HCT116 (cell line): ENCODE measurements around the gene KNOP1. TPM values are rescaled to one million over a fixed set of nuclear protein-coding genes. Genes with fewer than 3 reads are reported as not detected.

Source experiments
- ATAC-seq: fragments of 200-7000 bp; cut with Tn5 transposase; 2 replicates; pipeline ENCODE4 v1.9.1; 2020; ENCODE audit warnings: mild to moderate bottlenecking, moderate library complexity
- BruUV-seq: library from RNA; stranded (reverse); fragments of 400-500 nt; replicated peaks from 2 replicates; lab custom pipeline; 2021; lab: Mats Ljungman, UMichigan
- CTCF ChIA-PET: fragments of 300-600 bp; sonication (Branson Sonifier 250); formaldehyde crosslinking; loops from one replicate; lab custom pipeline; 2021; ENCODE audit warnings: antibody characterized with exemption; lab: Charles Lee
- POLR2A ChIA-PET: fragments of 300-600, 350-600 bp; sonication (Branson Sonifier 250); formaldehyde crosslinking; loops from one replicate; lab custom pipeline; 2021; ENCODE audit warnings: antibody characterized with exemption; lab: Charles Lee
- RAD21 ChIA-PET, 2 experiments: fragments of 300-600 bp; sonication (Branson Sonifier 250); formaldehyde crosslinking; loops; one replicate each; lab custom pipeline; 2023; ENCODE audit warnings: low total read pairs in 2 of 2; ENCODE audit not compliant: uncharacterized antibody in 2 of 2, unreplicated experiment in 2 of 2, low non-redundant PET in 1 of 2; lab: Charles Lee
- DNase-seq: peaks from one replicate; pipeline ENCODE4 v3.0.0-alpha.2; 2010; ENCODE audit warnings: low read depth, low spot score
- H2AFZ ChIP-seq: fragments of 200-600 bp; shearing (Covaris generic), sonication (generic); 2 replicates; pipeline ENCODE4 v1.6.1; 2017; ENCODE audit warnings: low read depth, mixed run types, mixed read lengths, antibody characterized with exemption, low read length; ENCODE audit not compliant: poor library complexity, severe bottlenecking
- H3K27ac ChIP-seq: 2 replicates; pipeline ENCODE4 v1.5.1; 2012; ENCODE audit warnings: low read depth, low read length
- H3K27me3 ChIP-seq: fragments of 200-600 bp; sonication (generic); 2 replicates; pipeline ENCODE4 v1.6.1; 2016; ENCODE audit warnings: mixed run types, low read length, mixed read lengths; ENCODE audit not compliant: insufficient read depth
- H3K36me3 ChIP-seq, 2 experiments: fragments of 200-500 bp in 1 of 2; fragments of 200-600 bp in 1 of 2; sonication (Bioruptor generic) in 1 of 2; sonication (generic) in 1 of 2; 2 replicates each; pipeline versions ENCODE4 v1.5.1 to v1.6.1; 2014 to 2016; ENCODE audit warnings: low read length in 2 of 2, inconsistent platforms in 1 of 2, mixed read lengths in 1 of 2, mixed run types in 1 of 2; ENCODE audit not compliant: insufficient read depth in 2 of 2, control insufficient read depth in 1 of 2
- H3K4me1 ChIP-seq, 2 experiments: fragments of 200-600 bp in 1 of 2; sonication (generic) in 1 of 2; 2 replicates each; pipeline versions ENCODE4 v1.5.1 to v1.6.1; 2012 to 2017; ENCODE audit warnings: low read length in 2 of 2, inconsistent platforms in 1 of 2, mild to moderate bottlenecking in 1 of 2, mixed read lengths in 1 of 2, mixed run types in 1 of 2, moderate library complexity in 1 of 2; ENCODE audit not compliant: insufficient read depth in 2 of 2, control insufficient read depth in 1 of 2
- H3K4me2 ChIP-seq: fragments of 200-600 bp; sonication (generic); 2 replicates; pipeline ENCODE4 v1.6.1; 2017; ENCODE audit warnings: mixed run types, low read length, mixed read lengths
- H3K4me3 ChIP-seq, 2 experiments: fragments of 200-600 bp in 1 of 2; sonication (generic) in 1 of 2; replicated peaks in 1 of 2; 2 replicates each; pipeline ENCODE4 v1.5.1; 2011 to 2016; ENCODE audit warnings: low read length in 2 of 2, control low read depth in 1 of 2, low read depth in 1 of 2, mild to moderate bottlenecking in 1 of 2, mixed read lengths in 1 of 2, mixed run types in 1 of 2
- H3K79me2 ChIP-seq: fragments of 200-600 bp; sonication (generic); 2 replicates; pipeline ENCODE4 v1.6.1; 2017; ENCODE audit warnings: mild to moderate bottlenecking, mixed run types, low read length, moderate library complexity, mixed read lengths; ENCODE audit not compliant: insufficient read depth
- H3K9ac ChIP-seq: fragments of 200-600 bp; sonication (generic); 2 replicates; pipeline ENCODE4 v1.6.1; 2016; ENCODE audit warnings: low read length, mixed read lengths
- H3K9me2 ChIP-seq: fragments of 200-600 bp; sonication (generic), shearing (Covaris generic); 2 replicates; pipeline ENCODE4 v1.6.1; 2017; ENCODE audit warnings: mixed run types, mild to moderate bottlenecking, moderate library complexity; ENCODE audit not compliant: insufficient read depth
- H3K9me3 ChIP-seq, 2 experiments: fragments of 200-500 bp in 1 of 2; fragments of 200-600 bp in 1 of 2; sonication (Bioruptor generic) in 1 of 2; sonication (generic) in 1 of 2; 2 replicates each; pipeline ENCODE4 v1.6.1; 2014 to 2017; ENCODE audit warnings: low read length in 2 of 2, mixed read lengths in 2 of 2, inconsistent platforms in 1 of 2, low read depth in 1 of 2, mild to moderate bottlenecking in 1 of 2, mixed run types in 1 of 2, moderate library complexity in 1 of 2; ENCODE audit not compliant: control insufficient read depth in 1 of 2, insufficient read depth in 1 of 2
- H4K20me1 ChIP-seq: fragments of 200-600 bp; sonication (generic), shearing (Covaris generic); 2 replicates; pipeline ENCODE4 v1.6.1; 2017; ENCODE audit warnings: mixed run types, mild to moderate bottlenecking, moderate library complexity; ENCODE audit not compliant: insufficient read depth
- CBX3 ChIP-seq: IDR thresholded peaks from 2 replicates; pipeline ENCODE4 v1.6.1; 2012; ENCODE audit warnings: low read depth
- ELF1 ChIP-seq: IDR thresholded peaks from 2 replicates; pipeline ENCODE4 v1.6.1; 2012; ENCODE audit warnings: low read depth, borderline replicate concordance
- MAX ChIP-seq: IDR thresholded peaks from 2 replicates; pipeline ENCODE4 v1.6.1; 2012
- REST ChIP-seq: IDR thresholded peaks from 2 replicates; pipeline ENCODE4 v1.6.1; 2012; ENCODE audit warnings: low read depth
- SIN3A ChIP-seq: IDR thresholded peaks from 2 replicates; pipeline ENCODE4 v1.6.1; 2012; ENCODE audit warnings: low read depth
- TCF7L2 ChIP-seq: IDR thresholded peaks from 2 replicates; pipeline ENCODE4 v1.7.0; 2011; ENCODE audit warnings: borderline replicate concordance, inconsistent platforms; ENCODE audit not compliant: insufficient read depth, insufficient read length; ENCODE audit errors: extremely low read depth
- ZBTB33 ChIP-seq: IDR thresholded peaks from 2 replicates; pipeline ENCODE4 v1.6.1; 2011; ENCODE audit warnings: mild to moderate bottlenecking, low read length, moderate library complexity; ENCODE audit not compliant: insufficient replicate concordance; ENCODE audit errors: extremely low read depth
- ZFX ChIP-seq: fragments of 450-650 bp; IDR thresholded peaks from 2 replicates; pipeline ENCODE4 v1.6.1; 2017
- intact Hi-C: fragments of 100-400 bp; cut with micrococcal nuclease; formaldehyde crosslinking; loops from 2 replicates; pipeline ENCODE4 v1.10.0; 2022
- total RNA-seq: library from RNA; stranded (reverse); gene quantifications from one replicate; pipeline ENCODE4 v1.2.1, GENCODE V29; 2021; ENCODE audit not compliant: unreplicated experiment

Gene KNOP1
- total RNA-seq, 1 experiment from 2014 or later = 34.6 TPM

- intact Hi-C loops = no loop called here
- POLR2A ChIA-PET = no interaction called here
Observed at GRCh38 chr16:19741354-19741753, 23.3 kb upstream of the KNOP1 start.

More at GRCh38 chr16:19741354-19741753, 23.3 kb upstream of the KNOP1 start:
- Histone ChIP-seq H3K4me3 (no peak overlapping the region), H2AFZ (no peak overlapping the region), H3K36me3 (no peaks in the 10 kb centered on the region; a peak in 1 of 4 replicates), H4K20me1 (no peaks in the 10 kb centered on the region), H3K9ac (no peak overlapping the region), H3K4me2 (no peak overlapping the region)
- ChIA-PET CTCF (no interaction called here), RAD21 (no interaction called here)
- DNase-seq = no peak
- TF ChIP-seq ZFX (no peak), REST (no peak), CBX3 (no peak), ELF1 (no peak), TCF7L2 (no peak), ZBTB33 (no peak), SIN3A (no peak), MAX (no peak)
- TF ChIP-seq, all 23 proteins: peak for 0
- Histone ChIP-seq H3K79me2 (no peaks in the 10 kb centered on the region), H3K27me3 (no peaks in the 10 kb centered on the region), H3K9me3 (no peaks in the 10 kb centered on the region), H3K9me2 (no peaks in the 10 kb centered on the region), H3K27ac (no peak overlapping the region), H3K4me1 (no peaks in the 10 kb centered on the region)
- no peak for ATAC-seq
- no TSS peak for BruUV-seq
